AG10803 (cell line): Measurements from ENCODE around the gene LRP1B.

Source experiments
- DNase-seq: peaks from one replicate; pipeline ENCODE4 v3.0.0; 2010; ENCODE audit warnings: low read depth
- H3K4me3 ChIP-seq: 2 replicates; pipeline ENCODE4 v1.5.1; 2011; ENCODE audit warnings: mild to moderate bottlenecking, low read length, control low read depth
- CTCF ChIP-seq: conservative IDR thresholded peaks from 2 replicates; pipeline ENCODE4 v1.5.1; 2011; ENCODE audit warnings: mild to moderate bottlenecking, low read length, control low read depth, inconsistent platforms

LRP1B gene

GRCh38 chr2:141930803-141931202 lies 200.0 kb downstream of the LRP1B start:
- DNase-seq = no peak
- no peak overlapping the region for H3K4me3 ChIP-seq
- no peak for TF ChIP-seq CTCF

- TF ChIP-seq CTCF = no peak
- no peak overlapping the region for H3K4me3 ChIP-seq
- peak; percentile 59 for DNase-seq
These were observed 201.2 kb downstream of the LRP1B start for GRCh38 chr2:141929331-141930252.

GRCh38 chr2:141928476-141928875 lies 202.3 kb downstream of the LRP1B start:
- no peak for TF ChIP-seq CTCF
- no peak overlapping the region for H3K4me3 ChIP-seq
- no peak for DNase-seq

GRCh38 chr2:141927536-141927935 lies 203.3 kb downstream of the LRP1B start:
- no peak for TF ChIP-seq CTCF
- peak; percentile 46 for DNase-seq
- no peak overlapping the region for H3K4me3 ChIP-seq

GRCh38 chr2:141925511-141925910 lies 205.3 kb downstream of the LRP1B start:
- no peak for DNase-seq
- no peak for TF ChIP-seq CTCF
- no peak overlapping the region for H3K4me3 ChIP-seq

- no peak for TF ChIP-seq CTCF
- no peak overlapping the region for H3K4me3 ChIP-seq
- DNase-seq = peak; percentile 66
These were observed 207.2 kb downstream of the LRP1B start for GRCh38 chr2:141923657-141924056.

GRCh38 chr2:141911485-141912066 lies 219.2 kb downstream of the LRP1B start:
- H3K4me3 ChIP-seq = no peak overlapping the region
- TF ChIP-seq CTCF = peak; percentile 30
- DNase-seq = peak; percentile 6
